GM12878 (cell line): Measurements from ENCODE around the gene LRRC2. TPM values are rescaled to one million over a fixed set of nuclear protein-coding genes. Genes with fewer than 3 reads are reported as not detected.

Experiments
- BRCA1 ChIP-seq: IDR thresholded peaks from 2 replicates; pipeline ENCODE4 v1.6.1; 2011; ENCODE audit warnings: low read depth, low read length, improper control_type of control experiment
- EGR1 ChIP-seq, 2 experiments: IDR thresholded peaks; 1 replicate in 1 of 2; 2 replicates in 1 of 2; pipeline ENCODE4 v1.6.1; 2011 to 2012; ENCODE audit warnings: low read depth in 2 of 2, low read length in 2 of 2, borderline replicate concordance in 1 of 2, mild to moderate bottlenecking in 1 of 2, moderate library complexity in 1 of 2
- IRF4 ChIP-seq: IDR thresholded peaks from 2 replicates; pipeline ENCODE4 v1.6.1; 2011; ENCODE audit warnings: low read depth, low read length
- JUNB ChIP-seq: IDR thresholded peaks from 2 replicates; pipeline ENCODE4 v1.6.1; 2016; ENCODE audit warnings: antibody characterized with exemption, mild to moderate bottlenecking
- KLF5 ChIP-seq: fragments of 450-650 bp; IDR thresholded peaks from 2 replicates; pipeline ENCODE4 v1.6.1; 2014; ENCODE audit warnings: mild to moderate bottlenecking; ENCODE audit not compliant: partially characterized antibody
- MEF2A ChIP-seq: IDR thresholded peaks from 2 replicates; pipeline ENCODE4 v1.6.1; 2011; ENCODE audit warnings: low read depth, mild to moderate bottlenecking, low read length, moderate library complexity; ENCODE audit not compliant: insufficient read depth
- MXI1 ChIP-seq: fragments of 150-350 bp; IDR thresholded peaks from 2 replicates; pipeline ENCODE4 v1.6.1; 2011; ENCODE audit warnings: low read depth, mild to moderate bottlenecking, inconsistent platforms, low read length, improper control_type of control experiment
- NR2F1 ChIP-seq: fragments of 450-650 bp; conservative IDR thresholded peaks from 2 replicates; pipeline ENCODE4 v1.6.1; 2017; ENCODE audit warnings: mild to moderate bottlenecking
- POLR2AphosphoS5 ChIP-seq: IDR thresholded peaks from 2 replicates; pipeline ENCODE4 v1.6.1; 2011; ENCODE audit warnings: mild to moderate bottlenecking, low read length, inconsistent platforms
- SMC3 ChIP-seq: IDR thresholded peaks from 2 replicates; pipeline ENCODE4 v1.6.1; 2011; ENCODE audit warnings: low read length, improper control_type of control experiment, borderline replicate concordance
- SUPT20H ChIP-seq: IDR thresholded peaks from 2 replicates; pipeline ENCODE4 v1.6.1; 2011; ENCODE audit warnings: low read depth, mild to moderate bottlenecking, low read length, moderate library complexity, borderline replicate concordance; ENCODE audit not compliant: control insufficient read depth
- TARDBP ChIP-seq: IDR thresholded peaks from 2 replicates; pipeline ENCODE4 v1.6.1; 2016; ENCODE audit warnings: borderline replicate concordance
- ZSCAN29 ChIP-seq: fragments of 450-650 bp; IDR thresholded peaks from 2 replicates; pipeline ENCODE4 v1.6.1; 2017; ENCODE audit warnings: mild to moderate bottlenecking, moderate library complexity
- polyA plus RNA-seq, 11 experiments: library from polyadenylated mRNA; depleted of rRNA in 4 of 11; unstranded in 6 of 11; stranded (reverse) in 5 of 11; fragments of >200 nt; fragmentation: Nextera tagmentation in 4 of 11; fragmentation: Illumina TruSeq in 1 of 11; extraction: Ambion mirVana in 4 of 11; extraction: Trizol in 1 of 11; gene quantifications; 1 replicate in 1 of 11; 2 replicates in 10 of 11; pipeline versions ENCODE4 v1.2.1 to v1.2.3, GENCODE V29; 2011 to 2016; ENCODE audit warnings: inconsistent platforms in 2 of 11, missing spikeins in 2 of 11, low read depth in 1 of 11
- total RNA-seq, 4 experiments: library from RNA; depleted of rRNA in 3 of 4; stranded (reverse); fragments of >200 nt in 3 of 4; fragmentation: Illumina TruSeq in 1 of 4; extraction: Trizol in 1 of 4; gene quantifications; 2 replicates each; pipeline versions ENCODE4 v1.2.1 to v1.2.3, GENCODE V29; 2013 to 2021
- TF ChIP-seq, protein P1 (sequence below): fragments of 450-650 bp; IDR thresholded peaks from 2 replicates; pipeline ENCODE4 v1.6.1; 2017; ENCODE audit warnings: mild to moderate bottlenecking, moderate library complexity
- TF ChIP-seq, protein P2 (sequence below): IDR thresholded peaks from 2 replicates; pipeline ENCODE4 v1.6.1; 2012; ENCODE audit warnings: low read length, inconsistent platforms
- TF ChIP-seq, protein P3 (sequence below): fragments of 450-650 bp; IDR thresholded peaks from 2 replicates; pipeline ENCODE4 v1.6.1; 2017; ENCODE audit warnings: mild to moderate bottlenecking, moderate library complexity
- TF ChIP-seq, protein P4 (sequence below): fragments of 150-350 bp; IDR thresholded peaks from 2 replicates; pipeline ENCODE4 v1.6.1; 2014; ENCODE audit warnings: mild to moderate bottlenecking, low read depth, low read length
- TF ChIP-seq, protein P5 (sequence below): fragments of 450-650 bp; IDR thresholded peaks from 2 replicates; pipeline ENCODE4 v1.6.1; 2014; ENCODE audit warnings: mild to moderate bottlenecking

LRRC2 gene
- total and polyA plus RNA-seq, 10 of the 15 experiments (the other 5 are each of a cell fraction or from before 2014, with no cell fraction given), result not detected

DNA sequence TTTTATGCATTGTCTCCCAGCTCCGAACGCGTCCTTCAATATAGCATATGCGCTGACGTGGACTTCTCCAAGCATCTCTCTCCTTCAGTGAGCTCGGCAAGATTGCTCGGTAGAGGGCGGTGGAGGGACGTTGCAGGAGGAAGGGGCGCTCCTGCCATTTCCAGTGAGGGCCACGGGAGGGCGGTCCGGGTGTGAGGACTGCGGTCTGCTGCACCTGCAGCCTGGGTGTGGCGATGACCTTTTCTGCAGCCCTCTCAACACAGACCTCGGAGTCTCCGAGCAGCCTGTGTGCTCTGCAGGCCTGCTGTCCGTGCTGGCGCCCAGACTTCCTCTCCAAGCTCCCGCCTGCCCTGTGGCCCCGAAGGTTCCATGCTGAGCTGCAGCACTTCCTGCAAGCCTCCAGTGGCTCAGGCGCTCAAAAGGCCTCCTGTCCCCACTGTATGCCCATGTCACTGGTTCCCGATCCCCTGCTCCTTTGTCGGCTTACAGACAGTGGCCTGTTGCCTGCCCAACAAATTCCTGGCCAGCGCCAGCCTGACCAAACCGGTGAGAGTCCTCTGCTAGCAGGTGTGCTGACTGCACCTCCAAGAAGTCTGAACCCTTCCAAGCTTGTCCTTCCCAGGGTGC is 77.3 kb downstream of the LRRC2 start (continued):
- no peak for TF ChIP-seq MEF2A
- TF ChIP-seq, protein P1, sequence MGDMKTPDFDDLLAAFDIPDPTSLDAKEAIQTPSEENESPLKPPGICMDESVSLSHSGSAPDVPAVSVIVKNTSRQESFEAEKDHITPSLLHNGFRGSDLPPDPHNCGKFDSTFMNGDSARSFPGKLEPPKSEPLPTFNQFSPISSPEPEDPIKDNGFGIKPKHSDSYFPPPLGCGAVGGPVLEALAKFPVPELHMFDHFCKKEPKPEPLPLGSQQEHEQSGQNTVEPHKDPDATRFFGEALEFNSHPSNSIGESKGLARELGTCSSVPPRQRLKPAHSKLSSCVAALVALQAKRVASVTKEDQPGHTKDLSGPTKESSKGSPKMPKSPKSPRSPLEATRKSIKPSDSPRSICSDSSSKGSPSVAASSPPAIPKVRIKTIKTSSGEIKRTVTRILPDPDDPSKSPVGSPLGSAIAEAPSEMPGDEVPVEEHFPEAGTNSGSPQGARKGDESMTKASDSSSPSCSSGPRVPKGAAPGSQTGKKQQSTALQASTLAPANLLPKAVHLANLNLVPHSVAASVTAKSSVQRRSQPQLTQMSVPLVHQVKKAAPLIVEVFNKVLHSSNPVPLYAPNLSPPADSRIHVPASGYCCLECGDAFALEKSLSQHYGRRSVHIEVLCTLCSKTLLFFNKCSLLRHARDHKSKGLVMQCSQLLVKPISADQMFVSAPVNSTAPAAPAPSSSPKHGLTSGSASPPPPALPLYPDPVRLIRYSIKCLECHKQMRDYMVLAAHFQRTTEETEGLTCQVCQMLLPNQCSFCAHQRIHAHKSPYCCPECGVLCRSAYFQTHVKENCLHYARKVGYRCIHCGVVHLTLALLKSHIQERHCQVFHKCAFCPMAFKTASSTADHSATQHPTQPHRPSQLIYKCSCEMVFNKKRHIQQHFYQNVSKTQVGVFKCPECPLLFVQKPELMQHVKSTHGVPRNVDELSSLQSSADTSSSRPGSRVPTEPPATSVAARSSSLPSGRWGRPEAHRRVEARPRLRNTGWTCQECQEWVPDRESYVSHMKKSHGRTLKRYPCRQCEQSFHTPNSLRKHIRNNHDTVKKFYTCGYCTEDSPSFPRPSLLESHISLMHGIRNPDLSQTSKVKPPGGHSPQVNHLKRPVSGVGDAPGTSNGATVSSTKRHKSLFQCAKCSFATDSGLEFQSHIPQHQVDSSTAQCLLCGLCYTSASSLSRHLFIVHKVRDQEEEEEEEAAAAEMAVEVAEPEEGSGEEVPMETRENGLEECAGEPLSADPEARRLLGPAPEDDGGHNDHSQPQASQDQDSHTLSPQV, result peak; percentile 86
- TF ChIP-seq TARDBP, result no peak
- no peak for TF ChIP-seq SUPT20H
- peak; percentile 67 for TF ChIP-seq IRF4
- TF ChIP-seq, protein P2, sequence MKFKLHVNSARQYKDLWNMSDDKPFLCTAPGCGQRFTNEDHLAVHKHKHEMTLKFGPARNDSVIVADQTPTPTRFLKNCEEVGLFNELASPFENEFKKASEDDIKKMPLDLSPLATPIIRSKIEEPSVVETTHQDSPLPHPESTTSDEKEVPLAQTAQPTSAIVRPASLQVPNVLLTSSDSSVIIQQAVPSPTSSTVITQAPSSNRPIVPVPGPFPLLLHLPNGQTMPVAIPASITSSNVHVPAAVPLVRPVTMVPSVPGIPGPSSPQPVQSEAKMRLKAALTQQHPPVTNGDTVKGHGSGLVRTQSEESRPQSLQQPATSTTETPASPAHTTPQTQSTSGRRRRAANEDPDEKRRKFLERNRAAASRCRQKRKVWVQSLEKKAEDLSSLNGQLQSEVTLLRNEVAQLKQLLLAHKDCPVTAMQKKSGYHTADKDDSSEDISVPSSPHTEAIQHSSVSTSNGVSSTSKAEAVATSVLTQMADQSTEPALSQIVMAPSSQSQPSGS, result no peak
- peak; percentile 91 for TF ChIP-seq NR2F1
- TF ChIP-seq, protein P3, sequence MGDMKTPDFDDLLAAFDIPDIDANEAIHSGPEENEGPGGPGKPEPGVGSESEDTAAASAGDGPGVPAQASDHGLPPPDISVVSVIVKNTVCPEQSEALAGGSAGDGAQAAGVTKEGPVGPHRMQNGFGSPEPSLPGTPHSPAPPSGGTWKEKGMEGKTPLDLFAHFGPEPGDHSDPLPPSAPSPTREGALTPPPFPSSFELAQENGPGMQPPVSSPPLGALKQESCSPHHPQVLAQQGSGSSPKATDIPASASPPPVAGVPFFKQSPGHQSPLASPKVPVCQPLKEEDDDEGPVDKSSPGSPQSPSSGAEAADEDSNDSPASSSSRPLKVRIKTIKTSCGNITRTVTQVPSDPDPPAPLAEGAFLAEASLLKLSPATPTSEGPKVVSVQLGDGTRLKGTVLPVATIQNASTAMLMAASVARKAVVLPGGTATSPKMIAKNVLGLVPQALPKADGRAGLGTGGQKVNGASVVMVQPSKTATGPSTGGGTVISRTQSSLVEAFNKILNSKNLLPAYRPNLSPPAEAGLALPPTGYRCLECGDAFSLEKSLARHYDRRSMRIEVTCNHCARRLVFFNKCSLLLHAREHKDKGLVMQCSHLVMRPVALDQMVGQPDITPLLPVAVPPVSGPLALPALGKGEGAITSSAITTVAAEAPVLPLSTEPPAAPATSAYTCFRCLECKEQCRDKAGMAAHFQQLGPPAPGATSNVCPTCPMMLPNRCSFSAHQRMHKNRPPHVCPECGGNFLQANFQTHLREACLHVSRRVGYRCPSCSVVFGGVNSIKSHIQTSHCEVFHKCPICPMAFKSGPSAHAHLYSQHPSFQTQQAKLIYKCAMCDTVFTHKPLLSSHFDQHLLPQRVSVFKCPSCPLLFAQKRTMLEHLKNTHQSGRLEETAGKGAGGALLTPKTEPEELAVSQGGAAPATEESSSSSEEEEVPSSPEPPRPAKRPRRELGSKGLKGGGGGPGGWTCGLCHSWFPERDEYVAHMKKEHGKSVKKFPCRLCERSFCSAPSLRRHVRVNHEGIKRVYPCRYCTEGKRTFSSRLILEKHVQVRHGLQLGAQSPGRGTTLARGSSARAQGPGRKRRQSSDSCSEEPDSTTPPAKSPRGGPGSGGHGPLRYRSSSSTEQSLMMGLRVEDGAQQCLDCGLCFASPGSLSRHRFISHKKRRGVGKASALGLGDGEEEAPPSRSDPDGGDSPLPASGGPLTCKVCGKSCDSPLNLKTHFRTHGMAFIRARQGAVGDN, result no peak
- TF ChIP-seq, protein P4, sequence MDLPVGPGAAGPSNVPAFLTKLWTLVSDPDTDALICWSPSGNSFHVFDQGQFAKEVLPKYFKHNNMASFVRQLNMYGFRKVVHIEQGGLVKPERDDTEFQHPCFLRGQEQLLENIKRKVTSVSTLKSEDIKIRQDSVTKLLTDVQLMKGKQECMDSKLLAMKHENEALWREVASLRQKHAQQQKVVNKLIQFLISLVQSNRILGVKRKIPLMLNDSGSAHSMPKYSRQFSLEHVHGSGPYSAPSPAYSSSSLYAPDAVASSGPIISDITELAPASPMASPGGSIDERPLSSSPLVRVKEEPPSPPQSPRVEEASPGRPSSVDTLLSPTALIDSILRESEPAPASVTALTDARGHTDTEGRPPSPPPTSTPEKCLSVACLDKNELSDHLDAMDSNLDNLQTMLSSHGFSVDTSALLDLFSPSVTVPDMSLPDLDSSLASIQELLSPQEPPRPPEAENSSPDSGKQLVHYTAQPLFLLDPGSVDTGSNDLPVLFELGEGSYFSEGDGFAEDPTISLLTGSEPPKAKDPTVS, result no peak
- no peak for TF ChIP-seq EGR1 (IDR thresholded peaks at IDR 0.05; ENCODE audit: borderline replicate concordance in 1 of 2, low read depth in 2 of 2, low read length in 2 of 2)
- 0 out of 2 replicates have a peak, but pooled peaks have one; percentile 40 for TF ChIP-seq ZSCAN29
- no peak for TF ChIP-seq POLR2AphosphoS5
- peak; percentile 51; the same call in 1 of the 2 replicates for TF ChIP-seq MXI1
- peak; percentile 100 for TF ChIP-seq SMC3
- TF ChIP-seq KLF5, result no peak
- TF ChIP-seq JUNB, result no peak
- no peak for TF ChIP-seq BRCA1
- TF ChIP-seq, protein P5, sequence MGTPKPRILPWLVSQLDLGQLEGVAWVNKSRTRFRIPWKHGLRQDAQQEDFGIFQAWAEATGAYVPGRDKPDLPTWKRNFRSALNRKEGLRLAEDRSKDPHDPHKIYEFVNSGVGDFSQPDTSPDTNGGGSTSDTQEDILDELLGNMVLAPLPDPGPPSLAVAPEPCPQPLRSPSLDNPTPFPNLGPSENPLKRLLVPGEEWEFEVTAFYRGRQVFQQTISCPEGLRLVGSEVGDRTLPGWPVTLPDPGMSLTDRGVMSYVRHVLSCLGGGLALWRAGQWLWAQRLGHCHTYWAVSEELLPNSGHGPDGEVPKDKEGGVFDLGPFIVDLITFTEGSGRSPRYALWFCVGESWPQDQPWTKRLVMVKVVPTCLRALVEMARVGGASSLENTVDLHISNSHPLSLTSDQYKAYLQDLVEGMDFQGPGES, result no peak
